ENCODE measurements around the gene TSNAXIP1. TPM values are rescaled to one million over a fixed set of nuclear protein-coding genes. Genes with fewer than 3 reads are reported as not detected.
A peak's percentile ranks its signal among the peaks of the same experiment; 100 is the strongest.

The TSNAXIP1 gene
- total RNA-seq, 1 experiment from 2014 or later: 0.52 TPM

GRCh38 chr16:67873435-67874370 is 67.0 kb downstream of the TSNAXIP1 start:
- peak overlapping the region; percentile 74 for H3K4me3 ChIP-seq (ENCODE audit: low read length)
- peak overlapping the region; percentile 41; the same call in 1 of the 2 replicates for H2AFZ ChIP-seq (ENCODE audit: low read length)
- peaks cover 16% of the 10 kb centered on the region; the same call in 1 of the 2 replicates for H4K20me1 ChIP-seq (ENCODE audit: insufficient read depth, low read depth, low read length)
- H3K79me2 ChIP-seq (ENCODE audit: low read length): peaks cover 38% of the 10 kb centered on the region
- no peaks in the 10 kb centered on the region for H3K9me3 ChIP-seq (ENCODE audit: low read length)
- H3K27ac ChIP-seq (ENCODE audit: low read length): peak overlapping the region; percentile 47; the same call in 1 of the 2 replicates
- peak overlapping the region; percentile 91 for H3K9ac ChIP-seq (ENCODE audit: low read length)
- H3K27me3 ChIP-seq (ENCODE audit: low read length): no peaks in the 10 kb centered on the region
- H3K36me3 ChIP-seq (ENCODE audit: insufficient read depth, low read length): peaks cover 21% of the 10 kb centered on the region; the same call in 1 of the 2 replicates
- H3K9me2 ChIP-seq (replicated peaks; ENCODE audit: insufficient read depth, low read length): no peaks in the 10 kb centered on the region
- H3K4me2 ChIP-seq (ENCODE audit: low read depth, low read length, poor library complexity, severe bottlenecking): peak overlapping the region; percentile 75
- peaks cover 24% of the 10 kb centered on the region for H3K4me1 ChIP-seq (ENCODE audit: low read length)
- DNase-seq: peak; percentile 57

- no peak overlapping the region for H3K27ac ChIP-seq (ENCODE audit: low read length)
Measured at GRCh38 chr16:67874372-67874771, 67.7 kb downstream of the TSNAXIP1 start.

GRCh38 chr16:67877064-67877463 is 70.4 kb downstream of the TSNAXIP1 start:
- Histone ChIP-seq H3K27ac (ENCODE audit: low read length) (no peak overlapping the region), H3K9ac (ENCODE audit: low read length) (no peak overlapping the region), H3K4me3 (ENCODE audit: low read length) (no peak overlapping the region), H3K9me3 (ENCODE audit: low read length) (no peaks in the 10 kb centered on the region), H3K9me2 (replicated peaks; ENCODE audit: insufficient read depth, low read length) (no peaks in the 10 kb centered on the region), H4K20me1 (ENCODE audit: insufficient read depth, low read depth, low read length) (peaks cover 16% of the 10 kb centered on the region; the same call in 1 of the 2 replicates), H3K79me2 (ENCODE audit: low read length) (peaks cover 38% of the 10 kb centered on the region), H3K36me3 (ENCODE audit: insufficient read depth, low read length) (peaks cover 21% of the 10 kb centered on the region; the same call in 1 of the 2 replicates), H3K4me1 (ENCODE audit: low read length) (peaks cover 23% of the 10 kb centered on the region), H2AFZ (ENCODE audit: low read length) (no peak overlapping the region), H3K4me2 (ENCODE audit: low read depth, low read length, poor library complexity, severe bottlenecking) (no peak overlapping the region), H3K27me3 (ENCODE audit: low read length) (no peaks in the 10 kb centered on the region)
- DNase-seq: no peak

More at GRCh38 chr16:67874372-67874771, 67.7 kb downstream of the TSNAXIP1 start:
- no peak for DNase-seq
- H3K9me2 ChIP-seq (replicated peaks; ENCODE audit: insufficient read depth, low read length): no peaks in the 10 kb centered on the region
- H3K9ac ChIP-seq (ENCODE audit: low read length): peak overlapping the region; percentile 91
- H3K79me2 ChIP-seq (ENCODE audit: low read length): peaks cover 38% of the 10 kb centered on the region
- peak overlapping the region; percentile 74 for H3K4me3 ChIP-seq (ENCODE audit: low read length)
- H3K4me2 ChIP-seq (ENCODE audit: low read depth, low read length, poor library complexity, severe bottlenecking): peak overlapping the region; percentile 75
- peaks cover 16% of the 10 kb centered on the region; the same call in 1 of the 2 replicates for H4K20me1 ChIP-seq (ENCODE audit: insufficient read depth, low read depth, low read length)
- no peaks in the 10 kb centered on the region for H3K9me3 ChIP-seq (ENCODE audit: low read length)
- H3K36me3 ChIP-seq (ENCODE audit: insufficient read depth, low read length): peaks cover 21% of the 10 kb centered on the region; the same call in 1 of the 2 replicates
- H3K27me3 ChIP-seq (ENCODE audit: low read length): no peaks in the 10 kb centered on the region
- H2AFZ ChIP-seq (ENCODE audit: low read length): no peak overlapping the region
- H3K4me1 ChIP-seq (ENCODE audit: low read length): peaks cover 24% of the 10 kb centered on the region

Small RNAs within 50 kb of the gene (small RNA-seq; reads per million reads assigned to genes)
- gene AC040162.2: 0.12 reads per million

Other genes starting within 250 kb of the TSNAXIP1 start
- 29.5 and 36.0 TPM in 2 replicates for gene CTCF, start 244.4 kb upstream of the TSNAXIP1 start, total RNA-seq (2014; rRNA removed; shearing (Covaris generic); ENCODE audit: low replicate concordance)
- 18.6 and 60.6 TPM in 2 replicates for gene CARMIL2, start 161.7 kb upstream of the TSNAXIP1 start, total RNA-seq (2014; rRNA removed; shearing (Covaris generic); ENCODE audit: low replicate concordance)
- gene ACD, start 146.6 kb upstream of the TSNAXIP1 start, total RNA-seq (2014; rRNA removed; shearing (Covaris generic); ENCODE audit: low replicate concordance): 19.1 and 50.4 TPM in 2 replicates
- gene PARD6A, start 145.9 kb upstream of the TSNAXIP1 start, total RNA-seq (2014; rRNA removed; shearing (Covaris generic); ENCODE audit: low replicate concordance): 13.6 and 16.3 TPM in 2 replicates
- gene ENKD1, start 140.1 kb upstream of the TSNAXIP1 start, total RNA-seq (2014; rRNA removed; shearing (Covaris generic); ENCODE audit: low replicate concordance): 8.4 and 26.8 TPM in 2 replicates
- 13.8 and 18.4 TPM in 2 replicates for gene C16orf86, start 140.1 kb upstream of the TSNAXIP1 start, total RNA-seq (2014; rRNA removed; shearing (Covaris generic); ENCODE audit: low replicate concordance)
- 12.9 and 34.8 TPM in 2 replicates for gene GFOD2, start 87.6 kb upstream of the TSNAXIP1 start, total RNA-seq (2014; rRNA removed; shearing (Covaris generic); ENCODE audit: low replicate concordance)
- 9.3 and 10.7 TPM in 2 replicates for gene RANBP10, start 329 bp upstream of the TSNAXIP1 start, total RNA-seq (2014; rRNA removed; shearing (Covaris generic); ENCODE audit: low replicate concordance)
- gene THAP11, start 35.4 kb downstream of the TSNAXIP1 start, total RNA-seq (2014; rRNA removed; shearing (Covaris generic); ENCODE audit: low replicate concordance): 57.1 and 89.9 TPM in 2 replicates
- gene NUTF2, start 40.0 kb downstream of the TSNAXIP1 start, total RNA-seq (2014; rRNA removed; shearing (Covaris generic); ENCODE audit: low replicate concordance): 179 and 237 TPM in 2 replicates
- gene CENPT, start 40.8 kb downstream of the TSNAXIP1 start, total RNA-seq (2014; rRNA removed; shearing (Covaris generic); ENCODE audit: low replicate concordance): 22.0 and 36.0 TPM in 2 replicates
- 46.4 and 52.1 TPM in 2 replicates for gene EDC4, start 66.2 kb downstream of the TSNAXIP1 start, total RNA-seq (2014; rRNA removed; shearing (Covaris generic); ENCODE audit: low replicate concordance)
- 0.56 TPM in 1 of 2 replicates, not detected in the other for gene NRN1L, start 78.0 kb downstream of the TSNAXIP1 start, total RNA-seq (2014; rRNA removed; shearing (Covaris generic); ENCODE audit: low replicate concordance)
- 7.2 and 14.2 TPM in 2 replicates for gene PSKH1, start 86.4 kb downstream of the TSNAXIP1 start, total RNA-seq (2014; rRNA removed; shearing (Covaris generic); ENCODE audit: low replicate concordance)
- 1.0 and 1.6 TPM in 2 replicates for gene CTRL, start 125.0 kb downstream of the TSNAXIP1 start, total RNA-seq (2014; rRNA removed; shearing (Covaris generic); ENCODE audit: low replicate concordance)
- gene PSMB10, start 130.0 kb downstream of the TSNAXIP1 start, total RNA-seq (2014; rRNA removed; shearing (Covaris generic); ENCODE audit: low replicate concordance): 92.4 and 264 TPM in 2 replicates
- gene LCAT, start 137.2 kb downstream of the TSNAXIP1 start, total RNA-seq (2014; rRNA removed; shearing (Covaris generic); ENCODE audit: low replicate concordance): 1.1 and 1.3 TPM in 2 replicates
- gene SLC12A4, start 161.7 kb downstream of the TSNAXIP1 start, total RNA-seq (2014; rRNA removed; shearing (Covaris generic); ENCODE audit: low replicate concordance): 11.0 and 15.4 TPM in 2 replicates
- gene DPEP3, start 173.6 kb downstream of the TSNAXIP1 start, total RNA-seq (2014; rRNA removed; shearing (Covaris generic); ENCODE audit: low replicate concordance): not detected in 2 replicates
- gene DPEP2, start 192.6 kb downstream of the TSNAXIP1 start, total RNA-seq (2014; rRNA removed; shearing (Covaris generic); ENCODE audit: low replicate concordance): not detected in 2 replicates
- gene DPEP2NB, start 209.0 kb downstream of the TSNAXIP1 start, total RNA-seq (2014; rRNA removed; shearing (Covaris generic); ENCODE audit: low replicate concordance): not detected in 2 replicates
- gene DDX28, start 216.3 kb downstream of the TSNAXIP1 start, total RNA-seq (2014; rRNA removed; shearing (Covaris generic); ENCODE audit: low replicate concordance): 10.8 and 20.9 TPM in 2 replicates
- 23.7 and 35.8 TPM in 2 replicates for gene DUS2, start 216.4 kb downstream of the TSNAXIP1 start, total RNA-seq (2014; rRNA removed; shearing (Covaris generic); ENCODE audit: low replicate concordance)